Measurements from ENCODE around the gene GABRR2. TPM values are rescaled to one million over a fixed set of nuclear protein-coding genes. Genes with fewer than 3 reads are reported as not detected.

GABRR2 gene
- total and polyA plus RNA-seq, 4 donors: 0.10 to 1.7 (median 0.35) TPM

DNA sequence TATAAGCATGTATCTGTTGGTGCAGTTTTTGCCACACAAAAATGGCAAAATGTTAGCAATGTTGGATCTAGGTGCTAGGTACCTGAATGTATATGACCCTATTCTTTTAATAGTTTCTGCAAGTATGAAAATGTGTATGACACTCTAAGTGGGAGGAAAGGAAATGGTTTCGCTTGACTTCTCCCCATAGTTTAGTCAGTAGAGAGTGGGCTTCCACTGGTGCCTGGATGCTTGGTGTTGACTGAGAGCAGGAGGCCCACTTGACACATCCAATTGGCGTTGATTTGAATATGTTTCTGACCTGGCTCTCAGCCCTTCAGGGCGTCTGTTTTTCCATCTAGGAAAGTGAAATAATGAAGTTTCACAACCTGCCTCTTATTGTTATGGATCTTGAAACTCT lies 56.2 kb downstream of the GABRR2 start:
- H3K9me3 ChIP-seq (ENCODE audit: control insufficient read depth in 4 of 4, low read length in 3 of 4): no peaks in the 10 kb centered on the region
- TF ChIP-seq YY1 (IDR thresholded peaks at IDR 0.05): no peak
- TF ChIP-seq NR2F2 (IDR thresholded peaks at IDR 0.05): no peak
- TF ChIP-seq, protein P1, sequence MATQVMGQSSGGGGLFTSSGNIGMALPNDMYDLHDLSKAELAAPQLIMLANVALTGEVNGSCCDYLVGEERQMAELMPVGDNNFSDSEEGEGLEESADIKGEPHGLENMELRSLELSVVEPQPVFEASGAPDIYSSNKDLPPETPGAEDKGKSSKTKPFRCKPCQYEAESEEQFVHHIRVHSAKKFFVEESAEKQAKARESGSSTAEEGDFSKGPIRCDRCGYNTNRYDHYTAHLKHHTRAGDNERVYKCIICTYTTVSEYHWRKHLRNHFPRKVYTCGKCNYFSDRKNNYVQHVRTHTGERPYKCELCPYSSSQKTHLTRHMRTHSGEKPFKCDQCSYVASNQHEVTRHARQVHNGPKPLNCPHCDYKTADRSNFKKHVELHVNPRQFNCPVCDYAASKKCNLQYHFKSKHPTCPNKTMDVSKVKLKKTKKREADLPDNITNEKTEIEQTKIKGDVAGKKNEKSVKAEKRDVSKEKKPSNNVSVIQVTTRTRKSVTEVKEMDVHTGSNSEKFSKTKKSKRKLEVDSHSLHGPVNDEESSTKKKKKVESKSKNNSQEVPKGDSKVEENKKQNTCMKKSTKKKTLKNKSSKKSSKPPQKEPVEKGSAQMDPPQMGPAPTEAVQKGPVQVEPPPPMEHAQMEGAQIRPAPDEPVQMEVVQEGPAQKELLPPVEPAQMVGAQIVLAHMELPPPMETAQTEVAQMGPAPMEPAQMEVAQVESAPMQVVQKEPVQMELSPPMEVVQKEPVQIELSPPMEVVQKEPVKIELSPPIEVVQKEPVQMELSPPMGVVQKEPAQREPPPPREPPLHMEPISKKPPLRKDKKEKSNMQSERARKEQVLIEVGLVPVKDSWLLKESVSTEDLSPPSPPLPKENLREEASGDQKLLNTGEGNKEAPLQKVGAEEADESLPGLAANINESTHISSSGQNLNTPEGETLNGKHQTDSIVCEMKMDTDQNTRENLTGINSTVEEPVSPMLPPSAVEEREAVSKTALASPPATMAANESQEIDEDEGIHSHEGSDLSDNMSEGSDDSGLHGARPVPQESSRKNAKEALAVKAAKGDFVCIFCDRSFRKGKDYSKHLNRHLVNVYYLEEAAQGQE (IDR thresholded peaks at IDR 0.05): no peak
- TF ChIP-seq, protein P2, sequence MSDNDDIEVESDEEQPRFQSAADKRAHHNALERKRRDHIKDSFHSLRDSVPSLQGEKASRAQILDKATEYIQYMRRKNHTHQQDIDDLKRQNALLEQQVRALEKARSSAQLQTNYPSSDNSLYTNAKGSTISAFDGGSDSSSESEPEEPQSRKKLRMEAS (IDR thresholded peaks at IDR 0.05): no peak
- no peak for TF ChIP-seq TAF1 (conservative IDR thresholded peaks at IDR 0.05)
- TF ChIP-seq, protein P3, sequence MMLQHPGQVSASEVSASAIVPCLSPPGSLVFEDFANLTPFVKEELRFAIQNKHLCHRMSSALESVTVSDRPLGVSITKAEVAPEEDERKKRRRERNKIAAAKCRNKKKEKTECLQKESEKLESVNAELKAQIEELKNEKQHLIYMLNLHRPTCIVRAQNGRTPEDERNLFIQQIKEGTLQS (IDR thresholded peaks at IDR 0.05): no peak
- TF ChIP-seq HNF4A (conservative IDR thresholded peaks at IDR 0.05): no peak
- TF ChIP-seq SP1 (IDR thresholded peaks at IDR 0.05): no peak
- no peak for TF ChIP-seq RXRA (IDR thresholded peaks at IDR 0.05)
- no peak for TF ChIP-seq FOXA2 (IDR thresholded peaks at IDR 0.05)
- TF ChIP-seq RAD21 (IDR thresholded peaks at IDR 0.05): no peak
- TF ChIP-seq, protein P4, sequence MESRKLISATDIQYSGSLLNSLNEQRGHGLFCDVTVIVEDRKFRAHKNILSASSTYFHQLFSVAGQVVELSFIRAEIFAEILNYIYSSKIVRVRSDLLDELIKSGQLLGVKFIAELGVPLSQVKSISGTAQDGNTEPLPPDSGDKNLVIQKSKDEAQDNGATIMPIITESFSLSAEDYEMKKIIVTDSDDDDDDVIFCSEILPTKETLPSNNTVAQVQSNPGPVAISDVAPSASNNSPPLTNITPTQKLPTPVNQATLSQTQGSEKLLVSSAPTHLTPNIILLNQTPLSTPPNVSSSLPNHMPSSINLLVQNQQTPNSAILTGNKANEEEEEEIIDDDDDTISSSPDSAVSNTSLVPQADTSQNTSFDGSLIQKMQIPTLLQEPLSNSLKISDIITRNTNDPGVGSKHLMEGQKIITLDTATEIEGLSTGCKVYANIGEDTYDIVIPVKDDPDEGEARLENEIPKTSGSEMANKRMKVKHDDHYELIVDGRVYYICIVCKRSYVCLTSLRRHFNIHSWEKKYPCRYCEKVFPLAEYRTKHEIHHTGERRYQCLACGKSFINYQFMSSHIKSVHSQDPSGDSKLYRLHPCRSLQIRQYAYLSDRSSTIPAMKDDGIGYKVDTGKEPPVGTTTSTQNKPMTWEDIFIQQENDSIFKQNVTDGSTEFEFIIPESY (IDR thresholded peaks at IDR 0.05): no peak
- TF ChIP-seq, protein P5, sequence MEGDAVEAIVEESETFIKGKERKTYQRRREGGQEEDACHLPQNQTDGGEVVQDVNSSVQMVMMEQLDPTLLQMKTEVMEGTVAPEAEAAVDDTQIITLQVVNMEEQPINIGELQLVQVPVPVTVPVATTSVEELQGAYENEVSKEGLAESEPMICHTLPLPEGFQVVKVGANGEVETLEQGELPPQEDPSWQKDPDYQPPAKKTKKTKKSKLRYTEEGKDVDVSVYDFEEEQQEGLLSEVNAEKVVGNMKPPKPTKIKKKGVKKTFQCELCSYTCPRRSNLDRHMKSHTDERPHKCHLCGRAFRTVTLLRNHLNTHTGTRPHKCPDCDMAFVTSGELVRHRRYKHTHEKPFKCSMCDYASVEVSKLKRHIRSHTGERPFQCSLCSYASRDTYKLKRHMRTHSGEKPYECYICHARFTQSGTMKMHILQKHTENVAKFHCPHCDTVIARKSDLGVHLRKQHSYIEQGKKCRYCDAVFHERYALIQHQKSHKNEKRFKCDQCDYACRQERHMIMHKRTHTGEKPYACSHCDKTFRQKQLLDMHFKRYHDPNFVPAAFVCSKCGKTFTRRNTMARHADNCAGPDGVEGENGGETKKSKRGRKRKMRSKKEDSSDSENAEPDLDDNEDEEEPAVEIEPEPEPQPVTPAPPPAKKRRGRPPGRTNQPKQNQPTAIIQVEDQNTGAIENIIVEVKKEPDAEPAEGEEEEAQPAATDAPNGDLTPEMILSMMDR (IDR thresholded peaks at IDR 0.05; ENCODE audit: low read depth, low read length, missing input control): no peak
- no peak overlapping the region for H3K4me3 ChIP-seq (ENCODE audit: low read depth in 1 of 3, low read length in 3 of 3)
- 87% methylated on average over 3 of the region's 3 CpGs for WGBS
- H3K9ac ChIP-seq (ENCODE audit: low read depth in 1 of 2, low read length in 2 of 2): no peak overlapping the region
- no peak for DNase-seq (ENCODE audit: low spot score)
- H3K36me3 ChIP-seq (ENCODE audit: control insufficient read depth in 4 of 4, insufficient read depth in 3 of 4, low read depth in 1 of 4, low read length in 3 of 4): no peaks in the 10 kb centered on the region
- H3K4me1 ChIP-seq (ENCODE audit: control insufficient read depth in 4 of 4, insufficient read depth in 4 of 4, low read length in 3 of 4): no peaks in the 10 kb centered on the region
- H3K27me3 ChIP-seq (ENCODE audit: control insufficient read depth in 4 of 4, insufficient read depth in 4 of 4, low read length in 3 of 4): no peaks in the 10 kb centered on the region
- no peak overlapping the region for H3K27ac ChIP-seq (ENCODE audit: low read depth in 1 of 2, low read length in 2 of 2)

DNA sequence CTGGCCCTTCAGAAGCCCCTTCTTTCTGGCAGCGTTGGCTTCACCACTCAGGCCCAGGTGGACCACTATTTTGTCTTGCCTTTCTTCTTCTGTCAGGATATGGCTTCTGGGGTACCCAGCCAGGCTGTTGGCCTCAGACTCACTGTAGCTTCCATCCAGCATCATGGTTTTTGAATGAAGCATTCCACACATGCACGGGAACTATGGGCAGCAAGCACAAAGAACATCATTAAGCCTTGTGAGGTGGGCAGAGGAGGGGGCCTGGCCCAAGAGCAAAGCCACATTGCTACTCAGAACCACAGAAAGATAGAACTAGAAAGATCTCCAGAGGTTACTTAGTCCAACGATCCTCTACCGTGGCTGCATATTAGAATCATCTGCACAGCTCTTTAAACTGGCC lies 57.3 kb downstream of the GABRR2 start:
- no peaks in the 10 kb centered on the region for H3K4me1 ChIP-seq (ENCODE audit: control insufficient read depth in 4 of 4, insufficient read depth in 4 of 4, low read length in 3 of 4)
- no peaks in the 10 kb centered on the region for H3K27me3 ChIP-seq (ENCODE audit: control insufficient read depth in 4 of 4, insufficient read depth in 4 of 4, low read length in 3 of 4)
- no peak overlapping the region for H3K27ac ChIP-seq (ENCODE audit: low read depth in 1 of 2, low read length in 2 of 2)
- no peak for DNase-seq (ENCODE audit: low spot score)
- H3K4me3 ChIP-seq (ENCODE audit: low read depth in 1 of 3, low read length in 3 of 3): no peak overlapping the region
- no peak overlapping the region for H3K9ac ChIP-seq (ENCODE audit: low read depth in 1 of 2, low read length in 2 of 2)
- no peaks in the 10 kb centered on the region for H3K9me3 ChIP-seq (ENCODE audit: control insufficient read depth in 4 of 4, low read length in 3 of 4)
- no peaks in the 10 kb centered on the region for H3K36me3 ChIP-seq (ENCODE audit: control insufficient read depth in 4 of 4, insufficient read depth in 3 of 4, low read depth in 1 of 4, low read length in 3 of 4)
- 84% methylated on average over 4 of the region's 4 CpGs for WGBS
- TF ChIP-seq NR2F2 (IDR thresholded peaks at IDR 0.05): no peak
- TF ChIP-seq, protein P1 (IDR thresholded peaks at IDR 0.05): no peak
- TF ChIP-seq HNF4A (conservative IDR thresholded peaks at IDR 0.05): no peak
- TF ChIP-seq FOXA1 (IDR thresholded peaks at IDR 0.05): no peak
- no peak for TF ChIP-seq JUND (IDR thresholded peaks at IDR 0.05)
- TF ChIP-seq FOXA2 (IDR thresholded peaks at IDR 0.05): no peak
- TF ChIP-seq, protein P2 (IDR thresholded peaks at IDR 0.05): no peak
- no peak for TF ChIP-seq YY1 (IDR thresholded peaks at IDR 0.05)
- TF ChIP-seq TAF1 (conservative IDR thresholded peaks at IDR 0.05): no peak
- no peak for TF ChIP-seq RAD21 (IDR thresholded peaks at IDR 0.05)
- TF ChIP-seq EGR1 (IDR thresholded peaks at IDR 0.05; ENCODE audit: low read depth in 2 of 2): no peak
- TF ChIP-seq, protein P3 (IDR thresholded peaks at IDR 0.05): no peak
- no peak for TF ChIP-seq GABPA (IDR thresholded peaks at IDR 0.05 in 1 of 2, conservative IDR thresholded peaks at IDR 0.05 in 1 of 2)
